Activated CD8-positive, alpha-beta memory T cell treated with anti-CD3 and anti-CD28 coated beads, Interleukin-2, amount 50 U/mL, for 1 hour (primary cell): ENCODE results near the gene GSTM1.
A peak's percentile ranks its signal among the peaks of the same experiment; 100 is the strongest.

Source experiments
- DNase-seq: peaks from one replicate; pipeline ENCODE4 v3.0.0-alpha.2; 2020; ENCODE audit errors: extremely low read depth

GSTM1 gene

GRCh38 chr1:109687641-109688499 is at the start of gene GSTM1:
GSTM1 (plus strand) TSS chr1:109687817; CDS start chr1:109687874, 57 bp downstream.
- peak; percentile 49 for DNase-seq

DNA sequence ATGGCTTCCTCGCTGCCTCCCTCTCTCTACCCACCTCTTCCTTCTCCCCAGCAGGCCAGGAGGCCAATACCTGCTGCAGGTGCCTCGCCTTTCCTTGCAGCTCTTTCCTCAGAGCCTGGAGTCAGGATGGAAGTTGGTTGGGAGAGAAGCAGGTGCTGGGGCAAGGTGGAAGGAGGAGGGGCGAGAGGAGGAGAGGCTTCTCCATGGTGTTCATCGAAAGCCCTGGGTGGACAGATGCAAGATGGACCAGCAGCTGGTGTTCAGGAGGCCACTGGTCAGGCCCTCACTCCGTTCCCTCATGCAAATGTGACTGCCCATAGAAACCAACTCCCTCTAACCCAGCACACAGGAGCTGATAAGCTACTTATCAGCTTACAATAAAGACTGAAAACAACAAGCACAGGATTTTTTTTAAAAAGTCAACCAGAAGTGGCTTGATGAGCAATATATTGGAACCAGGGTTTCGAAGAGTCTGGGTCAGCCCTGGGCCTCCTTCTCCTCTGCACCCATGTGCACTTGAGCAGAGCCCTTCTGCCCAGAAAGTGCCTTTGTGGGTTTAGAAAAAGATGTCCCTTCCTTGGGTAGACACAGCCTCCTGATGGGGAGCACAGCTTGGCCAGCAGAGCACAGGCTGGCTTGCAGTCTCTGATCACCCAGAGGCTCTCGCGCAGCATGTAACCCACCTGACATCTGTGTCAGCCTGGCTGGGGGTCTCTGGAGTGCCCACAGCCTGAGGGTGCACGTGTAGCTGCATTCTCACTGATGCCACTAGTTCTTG is 48.4 kb upstream of the GSTM1 start:
- DNase-seq, result no peak

GRCh38 chr1:109639841-109640184 is 47.8 kb upstream of the GSTM1 start:
- DNase-seq, result no peak

DNA sequence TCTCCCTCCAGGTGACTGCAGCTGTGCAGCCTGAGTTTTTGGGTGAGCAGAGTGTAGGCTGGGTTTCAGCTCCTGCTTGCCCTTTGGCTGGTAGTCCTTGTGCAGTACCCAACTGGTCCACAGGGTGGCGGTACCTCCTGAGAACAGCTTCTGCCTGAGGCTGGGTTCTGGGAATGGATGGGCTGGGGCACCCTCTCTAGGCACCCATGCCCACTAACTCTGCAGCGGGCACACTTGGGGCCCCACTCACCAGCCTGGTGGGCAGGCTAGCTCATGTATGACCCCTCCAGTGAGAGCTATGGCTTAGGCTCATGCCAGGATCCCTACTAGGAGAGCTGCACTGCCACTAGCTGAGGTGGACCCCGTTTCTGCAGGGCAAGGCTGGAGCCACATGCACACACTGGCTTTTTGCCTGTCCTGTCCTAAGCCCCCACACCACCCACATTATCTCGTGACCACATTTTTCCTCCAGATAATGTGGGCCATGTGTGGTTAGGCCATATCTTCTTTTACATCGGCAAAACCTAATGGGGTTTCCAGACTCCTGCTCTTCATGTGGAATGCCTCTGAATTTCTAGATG is 47.2 kb upstream of the GSTM1 start:
- peak; percentile 64 for DNase-seq

DNA sequence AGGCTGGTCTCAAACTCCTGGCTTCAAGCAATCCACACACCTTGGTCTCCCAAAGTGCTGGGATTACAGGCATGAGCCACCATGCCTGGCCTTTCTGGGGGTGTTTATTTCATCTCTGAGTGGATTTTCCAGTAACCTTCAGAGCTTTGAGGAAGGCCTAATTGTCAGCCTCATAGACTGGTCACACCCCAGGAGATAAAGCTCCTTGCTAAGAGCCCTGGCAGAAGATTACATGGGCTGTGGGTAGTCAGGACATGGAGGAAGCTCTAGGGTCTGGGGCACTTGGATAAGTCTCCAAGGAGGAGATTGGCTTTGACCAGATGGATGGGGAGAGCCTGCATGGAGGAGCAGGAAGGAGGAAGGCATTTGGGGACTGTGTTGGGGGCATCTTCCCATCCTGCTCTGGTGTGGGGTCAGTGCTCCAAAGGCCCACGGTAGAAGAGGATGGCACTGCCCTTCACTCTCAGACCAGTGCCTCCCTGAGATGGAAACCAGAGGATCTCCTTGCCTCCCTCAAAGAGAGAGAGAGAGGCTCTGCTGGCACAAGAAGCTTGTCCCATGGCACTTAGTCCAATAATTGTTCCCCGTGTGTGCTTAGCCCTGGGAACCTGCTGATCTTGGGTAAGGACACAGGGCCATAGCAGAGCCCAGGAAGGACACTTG is 46.4 kb upstream of the GSTM1 start:
- no peak for DNase-seq

- no peak for DNase-seq
Measured at GRCh38 chr1:109641861-109642260, 45.8 kb upstream of the GSTM1 start.

DNA sequence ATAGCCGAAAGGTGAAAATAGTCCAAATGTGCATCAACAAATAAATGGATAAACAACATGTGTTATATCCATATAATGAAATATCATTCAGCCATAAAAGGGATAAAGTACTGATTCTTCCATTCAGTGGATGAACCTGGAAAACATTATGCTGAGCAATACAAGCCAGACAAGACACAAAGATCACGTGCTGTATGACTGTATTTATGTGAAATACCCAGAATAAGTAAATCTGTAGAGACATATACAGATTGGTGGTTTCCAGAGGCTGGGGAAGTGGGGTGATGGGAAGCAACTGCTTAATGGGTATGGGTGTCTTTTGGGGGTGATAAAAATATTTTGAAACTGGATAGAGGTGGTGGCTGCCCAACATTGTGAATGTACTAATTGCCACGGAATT is 45.0 kb upstream of the GSTM1 start:
- DNase-seq, result no peak

GRCh38 chr1:109643385-109644230 is 44.0 kb upstream of the GSTM1 start:
- DNase-seq, result peak; percentile 61

GRCh38 chr1:109644670-109645069 is 42.9 kb upstream of the GSTM1 start:
- DNase-seq, result no peak

DNA sequence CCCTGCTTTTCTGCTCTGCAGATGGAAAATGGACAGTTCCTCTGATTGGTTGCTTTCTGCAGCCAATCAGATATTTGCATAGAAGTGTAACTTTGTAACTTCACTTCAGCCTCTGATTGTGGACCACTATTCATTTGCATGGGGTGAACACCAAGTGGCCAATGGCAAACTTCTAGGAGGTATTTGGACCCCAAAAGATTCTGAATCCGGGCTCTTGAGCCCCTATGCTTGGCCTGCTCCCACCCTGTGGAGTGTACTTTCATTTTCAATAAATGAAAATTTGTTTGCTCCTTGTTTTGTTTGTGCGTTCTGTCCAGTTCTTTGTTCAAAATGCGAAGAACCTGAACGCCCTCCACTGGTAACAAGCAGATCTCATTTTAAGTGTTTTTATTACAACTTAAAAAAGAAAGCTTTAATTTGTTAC is 38.1 kb upstream of the GSTM1 start:
- no peak for DNase-seq

- no peak for DNase-seq
Measured at GRCh38 chr1:109650609-109651008, 37.0 kb upstream of the GSTM1 start.

- DNase-seq, result no peak
Measured at GRCh38 chr1:109652402-109652801, 35.2 kb upstream of the GSTM1 start.

- no peak for DNase-seq
Measured at GRCh38 chr1:109653306-109653705, 34.3 kb upstream of the GSTM1 start.

DNA sequence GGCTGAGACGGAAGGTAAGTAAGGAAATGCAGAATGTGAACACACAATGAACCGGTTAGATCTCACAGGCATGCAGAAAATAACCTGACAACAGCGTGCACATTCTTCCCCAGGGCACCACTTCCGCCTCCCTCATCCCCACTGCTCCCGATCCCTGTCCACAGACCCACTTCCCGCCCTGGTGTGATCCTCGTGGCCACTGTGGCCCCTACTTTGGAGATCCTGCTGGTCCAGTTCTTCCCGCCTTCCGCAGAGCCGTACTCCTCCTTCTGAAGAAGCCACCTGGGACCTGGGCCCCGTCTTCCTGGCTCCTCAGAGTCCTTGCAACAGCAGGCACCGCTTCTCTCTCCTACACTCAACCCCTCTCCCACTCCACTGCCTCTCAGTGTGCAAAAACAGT is 33.1 kb upstream of the GSTM1 start:
- no peak for DNase-seq

DNA sequence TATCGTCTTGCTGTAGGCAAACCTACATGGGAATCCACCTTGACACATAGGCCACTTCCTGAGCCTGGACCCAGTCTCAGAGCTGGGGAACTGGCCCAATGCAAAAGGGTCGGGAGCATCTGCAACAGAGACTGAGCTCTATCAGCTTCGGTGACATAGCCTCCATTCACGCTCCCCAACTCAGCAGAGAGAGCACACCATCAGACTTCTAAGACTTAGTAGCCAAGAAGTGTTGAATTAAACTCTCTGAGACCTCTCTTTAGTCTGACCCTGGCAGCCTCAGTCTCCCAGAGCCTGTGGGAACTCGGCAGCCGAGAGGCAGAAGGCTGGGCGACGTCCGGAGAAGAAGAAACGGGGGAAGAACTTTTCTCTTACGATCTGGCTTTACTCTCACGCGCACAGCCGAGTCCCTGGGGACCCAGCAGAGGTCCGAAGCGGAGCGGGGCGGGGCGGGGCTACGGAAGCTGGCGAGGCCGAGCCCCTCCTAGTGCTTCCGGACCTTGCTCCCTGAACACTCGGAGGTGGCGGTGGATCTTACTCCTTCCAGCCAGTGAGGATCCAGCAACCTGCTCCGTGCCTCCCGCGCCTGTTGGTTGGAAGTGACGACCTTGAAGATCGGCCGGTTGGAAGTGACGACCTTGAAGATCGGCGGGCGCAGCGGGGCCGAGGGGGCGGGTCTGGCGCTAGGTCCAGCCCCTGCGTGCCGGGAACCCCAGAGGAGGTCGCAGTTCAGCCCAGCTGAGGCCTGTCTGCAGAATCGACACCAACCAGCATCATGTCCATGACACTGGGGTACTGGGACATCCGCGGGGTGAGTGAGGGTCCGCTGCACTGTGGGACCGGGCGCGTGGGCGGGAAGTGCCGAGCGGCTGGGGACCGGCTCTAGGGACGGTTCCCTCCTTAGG is 31.8 kb upstream of the GSTM1 start, which contains the start of gene GSTM4:
TSS of gene GSTM4 (plus strand) at position 485 of the 905 bp plus-strand sequence. CDS start at position 776, 291 bp downstream.
- DNase-seq, result no peak

DNA sequence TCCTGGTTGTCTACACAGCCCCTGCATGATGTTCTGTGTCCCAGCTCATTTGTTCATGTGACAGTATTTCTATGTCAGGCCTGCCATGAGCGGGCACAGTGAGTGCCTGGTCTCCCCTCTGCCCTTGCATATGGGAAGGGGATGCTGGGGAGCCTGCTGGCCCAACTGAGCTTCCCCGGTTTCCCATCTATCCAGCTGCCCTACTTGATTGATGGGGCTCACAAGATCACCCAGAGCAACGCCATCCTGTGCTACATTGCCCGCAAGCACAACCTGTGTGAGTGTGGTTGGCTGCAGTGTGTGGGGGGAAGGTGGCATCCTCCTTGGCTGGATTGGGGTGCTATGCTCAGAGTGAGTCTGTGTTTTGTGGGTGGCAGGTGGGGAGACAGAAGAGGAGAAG is 30.2 kb upstream of the GSTM1 start:
- no peak for DNase-seq

DNA sequence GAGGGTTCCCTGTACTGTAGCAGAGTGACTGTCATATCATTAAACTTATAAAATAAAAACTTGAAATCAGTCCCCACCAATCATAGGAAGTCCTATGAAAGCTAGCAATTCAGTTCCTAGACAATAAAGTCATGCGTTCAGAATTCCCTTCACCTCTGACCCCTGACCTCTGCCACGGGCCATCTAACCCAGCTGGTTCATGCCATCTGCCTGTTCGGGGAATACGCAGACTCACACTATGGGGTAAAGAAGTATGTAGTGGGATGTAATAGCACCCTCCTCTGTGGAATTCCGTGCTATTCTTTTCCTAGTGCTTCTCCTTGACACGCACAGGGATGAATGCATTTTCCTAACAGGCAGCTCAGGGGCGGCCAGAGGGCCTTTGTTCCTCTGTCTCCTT is 29.6 kb upstream of the GSTM1 start:
- DNase-seq, result no peak

DNA sequence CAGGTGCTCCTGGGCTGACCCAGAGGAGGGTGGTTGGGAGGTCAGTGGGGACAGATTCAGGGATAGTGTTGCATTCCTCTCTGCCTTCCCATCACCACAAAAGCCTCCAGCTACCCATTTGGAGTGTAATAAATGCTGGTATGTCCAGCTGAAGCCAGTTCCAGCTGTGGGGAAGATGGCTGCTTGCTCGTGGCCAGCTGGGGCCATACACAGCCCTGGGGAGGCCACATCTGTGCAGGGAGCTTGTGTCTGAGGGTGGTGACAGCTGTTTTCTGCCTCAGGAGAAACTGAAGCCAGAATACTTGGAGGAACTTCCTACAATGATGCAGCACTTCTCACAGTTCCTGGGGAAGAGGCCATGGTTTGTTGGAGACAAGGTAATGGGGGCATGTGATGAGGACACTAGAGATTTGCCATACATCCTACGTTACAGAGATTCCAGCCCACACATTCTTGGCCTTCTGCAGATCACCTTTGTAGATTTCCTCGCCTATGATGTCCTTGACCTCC is 29.0 kb upstream of the GSTM1 start:
- no peak for DNase-seq

GRCh38 chr1:109659145-109659544 is 28.5 kb upstream of the GSTM1 start:
- DNase-seq, result no peak
